ENCODE results near the gene WDCP.

GRCh38 chr2:24072259-24072658 is 25.1 kb upstream of the WDCP start:
- TF ChIP-seq CREB1 (IDR thresholded peaks at IDR 0.05; ENCODE audit: low read depth) (no peak), RAD21 (IDR thresholded peaks at IDR 0.05; ENCODE audit: low read depth) (no peak), CEBPB (IDR thresholded peaks at IDR 0.05) (no peak), TAF1 (IDR thresholded peaks at IDR 0.05; ENCODE audit: low read depth) (no peak), YY1 (IDR thresholded peaks at IDR 0.05; ENCODE audit: low read depth) (no peak)

Measured in Ishikawa (cell line).